SK-N-SH treated with all-trans-retinoic acid at 6 μM for 48 hours (cell line): ENCODE data around the gene ZSWIM6.

Experiments
- ATAC-seq: fragments of 200-7000 bp; cut with Tn5 transposase; 3 replicates; pipeline ENCODE4 v1.9.1; 2020; ENCODE audit warnings: mild to moderate bottlenecking, moderate library complexity
- ARNTL ChIP-seq: fragments of 450-650 bp; formaldehyde crosslinking; IDR thresholded peaks from 2 replicates; pipeline ENCODE4 v1.5.0; 2020; ENCODE audit warnings: low read depth, mild to moderate bottlenecking, moderate library complexity, borderline replicate concordance
- BACH2 ChIP-seq: fragments of 250-450 bp; sonication (Bioruptor Pico); IDR thresholded peaks from 2 replicates; pipeline ENCODE4 v1.9.0; 2021; ENCODE audit warnings: mild to moderate bottlenecking, borderline replicate concordance
- CREB5 ChIP-seq: fragments of 250-450 bp; sonication (Bioruptor Pico); IDR thresholded peaks from 2 replicates; pipeline ENCODE4 v1.5.1; 2020; ENCODE audit warnings: low read depth, mild to moderate bottlenecking, moderate library complexity
- CSDC2 ChIP-seq: fragments of 250-450 bp; sonication (Bioruptor Pico); IDR thresholded peaks from 2 replicates; pipeline ENCODE4 v1.5.0; 2020; ENCODE audit warnings: mild to moderate bottlenecking, moderate library complexity
- CSRNP3 ChIP-seq: fragments of 250-450 bp; sonication (Bioruptor Pico); IDR thresholded peaks from 2 replicates; pipeline ENCODE4 v1.5.1; 2021; ENCODE audit warnings: mild to moderate bottlenecking, moderate library complexity
- ESRRG ChIP-seq: fragments of 250-450 bp; sonication (Bioruptor Pico); IDR thresholded peaks from 2 replicates; pipeline ENCODE4 v1.6.1; 2021; ENCODE audit warnings: mild to moderate bottlenecking
- GLIS3 ChIP-seq: fragments of 250-450 bp; sonication (Bioruptor Pico); IDR thresholded peaks from 2 replicates; pipeline ENCODE4 v1.5.0; 2020; ENCODE audit warnings: mild to moderate bottlenecking, moderate library complexity
- ISL1 ChIP-seq: fragments of 250-450 bp; sonication (Bioruptor Pico); IDR thresholded peaks from 2 replicates; pipeline ENCODE4 v2.1.2; 2022; ENCODE audit warnings: mild to moderate bottlenecking, moderate library complexity
- OSR1 ChIP-seq: fragments of 250-450 bp; sonication (Bioruptor Pico); IDR thresholded peaks from 2 replicates; pipeline ENCODE4 v1.8.0; 2022; ENCODE audit warnings: moderate library complexity, mild to moderate bottlenecking, inconsistent platforms
- PATZ1 ChIP-seq: fragments of 250-450 bp; sonication (Bioruptor Pico); IDR thresholded peaks from 2 replicates; pipeline ENCODE4 v1.8.0; 2020; ENCODE audit warnings: mild to moderate bottlenecking, moderate library complexity, borderline replicate concordance
- POU6F1 ChIP-seq: fragments of 250-450 bp; sonication (Bioruptor Pico); IDR thresholded peaks from 2 replicates; pipeline ENCODE4 v1.8.0; 2021; ENCODE audit warnings: low read depth, mild to moderate bottlenecking, moderate library complexity, borderline replicate concordance
- PPARA ChIP-seq: fragments of 250-450 bp; sonication (Bioruptor Pico); IDR thresholded peaks from 2 replicates; pipeline ENCODE4 v1.5.0; 2020; ENCODE audit warnings: mild to moderate bottlenecking, borderline replicate concordance
- SNAI2 ChIP-seq: fragments of 250-450 bp; sonication (Bioruptor Pico); IDR thresholded peaks from 2 replicates; pipeline ENCODE4 v1.5.0; 2020; ENCODE audit warnings: mild to moderate bottlenecking, moderate library complexity
- TCF4 ChIP-seq: fragments of 250-450 bp; sonication (Bioruptor Pico); IDR thresholded peaks from 2 replicates; pipeline ENCODE4 v1.8.0; 2021; ENCODE audit warnings: mild to moderate bottlenecking, moderate library complexity, borderline replicate concordance
- TOX ChIP-seq: fragments of 250-450 bp; sonication (Bioruptor Pico); IDR thresholded peaks from 2 replicates; pipeline ENCODE4 v1.8.0; 2021; ENCODE audit warnings: mild to moderate bottlenecking, moderate library complexity, borderline replicate concordance
- TSHZ2 ChIP-seq: fragments of 250-450 bp; sonication (Bioruptor Pico); IDR thresholded peaks from 2 replicates; pipeline ENCODE4 v1.5.0; 2020; ENCODE audit warnings: mild to moderate bottlenecking, moderate library complexity
- ZC3H10 ChIP-seq: fragments of 250-450 bp; sonication (Bioruptor Pico); IDR thresholded peaks from 2 replicates; pipeline ENCODE4 v1.5.1; 2021; ENCODE audit warnings: mild to moderate bottlenecking, moderate library complexity
- ZFP3 ChIP-seq: fragments of 250-450 bp; sonication (Bioruptor Pico); IDR thresholded peaks from 2 replicates; pipeline ENCODE4 v1.5.0; 2020; ENCODE audit warnings: mild to moderate bottlenecking, moderate library complexity
- ZFP30 ChIP-seq: fragments of 450-650 bp; formaldehyde crosslinking; IDR thresholded peaks from 2 replicates; pipeline ENCODE4 v1.5.0; 2022; ENCODE audit warnings: mild to moderate bottlenecking, moderate library complexity
- ZNF70 ChIP-seq: fragments of 450-650 bp; formaldehyde crosslinking; IDR thresholded peaks from 2 replicates; pipeline ENCODE4 v1.5.0; 2020; ENCODE audit warnings: mild to moderate bottlenecking, moderate library complexity
- ZNF8 ChIP-seq: fragments of 450-650 bp; formaldehyde crosslinking; IDR thresholded peaks from 2 replicates; pipeline ENCODE4 v1.5.0; 2020; ENCODE audit warnings: mild to moderate bottlenecking, moderate library complexity

The ZSWIM6 gene

GRCh38 chr5:61349935-61350334, 17.9 kb downstream of the ZSWIM6 start:
- ATAC-seq = no peak

GRCh38 chr5:61350535-61350934, 18.5 kb downstream of the ZSWIM6 start:
- TF ChIP-seq ARNTL (CRISPR knock-in tag) = no peak
- TF ChIP-seq OSR1 = no peak
- no peak for TF ChIP-seq PATZ1 (CRISPR knock-in tag)
- TF ChIP-seq ZNF70 = no peak
- no peak for TF ChIP-seq TOX (CRISPR knock-in tag)
- TF ChIP-seq, all 23 proteins: peak for 0
- no peak for ATAC-seq

More at GRCh38 chr5:61349935-61350334, 17.9 kb downstream of the ZSWIM6 start:
- no peak for TF ChIP-seq ZC3H10 (CRISPR knock-in tag)
- no peak for TF ChIP-seq TSHZ2 (CRISPR knock-in tag)
- TF ChIP-seq CREB5 (CRISPR knock-in tag) = no peak
- no peak for TF ChIP-seq PATZ1 (CRISPR knock-in tag)
- no peak for TF ChIP-seq ZNF70
- no peak for TF ChIP-seq ISL1
- no peak for TF ChIP-seq GLIS3 (CRISPR knock-in tag)
- no peak for TF ChIP-seq CSRNP3
- no peak for TF ChIP-seq ZFP3 (CRISPR knock-in tag)
- TF ChIP-seq ZNF8 (CRISPR knock-in tag) = no peak
- no peak for TF ChIP-seq OSR1
- TF ChIP-seq PPARA (CRISPR knock-in tag) = no peak
- no peak for TF ChIP-seq POU6F1 (CRISPR knock-in tag)
- TF ChIP-seq ZFP30 (CRISPR knock-in tag) = no peak
- TF ChIP-seq BACH2 (CRISPR knock-in tag) = no peak
- TF ChIP-seq TCF4 (CRISPR knock-in tag) = no peak
- TF ChIP-seq SNAI2 (CRISPR knock-in tag) = no peak
- no peak for TF ChIP-seq CSDC2 (CRISPR knock-in tag)
- no peak for TF ChIP-seq ESRRG (CRISPR knock-in tag)
